Fibroblast of skin of scalp (primary cell): ENCODE measurements around the gene FAM120B.

Experiments used
- DNase-seq: peaks from one replicate; pipeline ENCODE4 v3.0.0-alpha.2; 2013

Gene FAM120B

DNA sequence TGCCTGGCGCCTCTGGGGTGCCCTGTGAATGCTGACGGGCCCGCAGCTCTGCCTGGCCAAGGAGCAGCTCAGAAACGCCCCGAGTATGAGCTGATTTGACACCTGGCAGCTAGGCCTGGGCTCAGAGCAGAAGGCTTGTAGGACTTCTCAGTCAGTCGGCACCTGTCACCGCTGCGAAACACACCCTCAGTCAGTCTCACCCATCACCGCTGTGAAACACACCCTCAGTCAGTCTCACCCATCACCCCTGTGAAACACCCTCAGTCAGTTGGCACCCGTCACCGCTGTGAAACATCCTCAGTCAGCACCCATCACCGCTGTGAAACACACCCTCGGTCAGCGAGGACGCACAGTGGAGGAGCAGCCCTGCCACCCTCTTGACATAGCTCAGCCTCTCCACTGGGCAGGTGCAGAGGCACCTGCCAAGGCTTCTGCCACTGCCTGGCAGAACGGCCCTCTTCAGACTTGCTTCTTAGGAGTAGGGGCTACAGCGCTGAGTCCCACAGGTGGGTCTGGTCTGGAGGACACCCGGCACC is 137.6 kb downstream of the FAM120B start:
- DNase-seq = no peak

GRCh38 chr6:170444811-170445211 is 138.3 kb downstream of the FAM120B start:
- no peak for DNase-seq

DNA sequence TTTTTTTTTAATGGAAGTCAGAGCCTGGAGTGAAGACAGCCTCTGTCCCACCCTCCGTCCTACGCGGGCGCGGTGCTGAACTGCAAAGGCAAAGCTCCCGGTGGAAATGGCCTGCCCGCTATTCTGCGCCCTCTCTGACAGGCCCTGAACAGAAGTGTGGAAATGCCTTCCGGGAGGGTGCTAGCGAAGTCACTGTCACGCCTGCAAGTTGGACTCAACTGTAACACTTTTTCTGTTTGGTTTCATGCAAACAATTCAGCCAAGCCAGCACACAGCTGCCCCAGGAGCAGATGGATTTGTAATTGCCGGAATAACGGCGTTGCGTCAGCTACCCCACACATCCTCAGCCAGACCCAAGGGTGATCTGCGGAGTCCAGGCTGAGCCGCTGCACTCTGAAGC is 138.9 kb downstream of the FAM120B start:
- DNase-seq = no peak

- DNase-seq = no peak
Observed at GRCh38 chr6:170445971-170446370, 139.4 kb downstream of the FAM120B start.

GRCh38 chr6:170446841-170447560 is 140.4 kb downstream of the FAM120B start:
- no peak for DNase-seq

- no peak for DNase-seq
Observed at GRCh38 chr6:170447561-170447930, 141.0 kb downstream of the FAM120B start.

DNA sequence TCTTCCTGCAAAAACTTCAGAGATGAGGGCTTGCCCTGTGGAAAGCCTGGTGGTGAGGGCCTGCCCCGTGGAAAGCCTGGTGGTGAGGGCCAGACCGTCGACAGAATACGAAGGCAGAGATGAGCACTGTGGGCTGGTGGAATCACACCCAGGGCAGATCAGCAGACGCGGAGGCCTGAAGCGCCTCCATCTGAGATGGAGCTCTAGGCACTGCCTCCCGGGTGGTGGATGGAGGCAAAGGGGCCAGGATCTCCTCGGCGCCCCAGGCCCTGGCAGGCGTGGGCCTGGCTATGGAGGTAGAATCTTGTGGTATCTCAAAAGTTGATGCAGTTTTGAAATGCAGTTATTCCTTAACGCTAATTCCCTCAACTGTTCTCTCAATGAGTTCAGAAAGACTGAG is 141.8 kb downstream of the FAM120B start:
- no peak for DNase-seq

GRCh38 chr6:170448751-170449630 is 142.4 kb downstream of the FAM120B start:
- peak; percentile 38 for DNase-seq

- no peak for DNase-seq
Observed at GRCh38 chr6:170449835-170450753, 143.5 kb downstream of the FAM120B start.

- no peak for DNase-seq
Observed at GRCh38 chr6:170450916-170451761, 144.6 kb downstream of the FAM120B start.

DNA sequence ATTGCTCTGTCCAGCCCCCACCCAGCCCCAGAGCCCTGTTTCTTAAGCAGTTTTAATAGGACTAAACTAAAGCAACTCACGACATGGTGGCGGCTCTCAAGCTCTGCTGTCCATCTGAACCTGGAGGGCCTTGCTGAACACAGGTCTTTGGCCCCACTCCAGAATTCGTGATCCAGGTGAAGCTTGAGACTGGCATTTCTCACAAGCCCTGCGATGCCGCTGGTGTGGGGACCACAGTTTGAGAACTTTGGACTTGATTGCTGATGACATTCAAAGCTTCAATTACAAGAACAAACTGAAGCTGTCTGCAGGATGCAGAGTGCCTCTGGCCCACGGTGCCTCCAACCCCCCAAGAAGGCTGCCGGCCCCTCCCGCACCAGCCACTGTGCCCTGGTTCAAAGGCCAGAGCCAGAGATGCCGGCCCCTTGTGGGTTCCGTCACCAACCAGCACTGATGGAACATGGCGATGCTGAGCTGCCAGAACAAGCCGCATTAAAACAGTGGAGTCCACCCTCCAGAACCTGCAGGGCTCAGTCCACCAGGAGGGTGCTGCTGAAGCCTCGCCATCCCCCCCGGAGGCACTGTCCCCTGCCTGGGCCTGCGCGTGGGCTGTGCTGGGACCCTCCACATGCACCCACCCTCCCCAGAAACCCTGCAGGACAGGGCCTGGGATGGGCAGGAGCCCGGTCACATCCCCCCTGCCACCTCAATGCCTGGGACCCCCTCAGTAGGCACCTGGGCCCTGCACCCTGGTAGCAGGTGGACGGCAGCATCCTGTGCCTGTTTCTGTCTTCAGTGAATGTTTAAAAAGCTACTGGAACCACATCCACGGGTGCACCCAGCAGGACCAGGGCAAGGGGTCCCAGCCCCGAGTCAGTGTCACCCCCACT is 145.4 kb downstream of the FAM120B start:
- no peak for DNase-seq

DNA sequence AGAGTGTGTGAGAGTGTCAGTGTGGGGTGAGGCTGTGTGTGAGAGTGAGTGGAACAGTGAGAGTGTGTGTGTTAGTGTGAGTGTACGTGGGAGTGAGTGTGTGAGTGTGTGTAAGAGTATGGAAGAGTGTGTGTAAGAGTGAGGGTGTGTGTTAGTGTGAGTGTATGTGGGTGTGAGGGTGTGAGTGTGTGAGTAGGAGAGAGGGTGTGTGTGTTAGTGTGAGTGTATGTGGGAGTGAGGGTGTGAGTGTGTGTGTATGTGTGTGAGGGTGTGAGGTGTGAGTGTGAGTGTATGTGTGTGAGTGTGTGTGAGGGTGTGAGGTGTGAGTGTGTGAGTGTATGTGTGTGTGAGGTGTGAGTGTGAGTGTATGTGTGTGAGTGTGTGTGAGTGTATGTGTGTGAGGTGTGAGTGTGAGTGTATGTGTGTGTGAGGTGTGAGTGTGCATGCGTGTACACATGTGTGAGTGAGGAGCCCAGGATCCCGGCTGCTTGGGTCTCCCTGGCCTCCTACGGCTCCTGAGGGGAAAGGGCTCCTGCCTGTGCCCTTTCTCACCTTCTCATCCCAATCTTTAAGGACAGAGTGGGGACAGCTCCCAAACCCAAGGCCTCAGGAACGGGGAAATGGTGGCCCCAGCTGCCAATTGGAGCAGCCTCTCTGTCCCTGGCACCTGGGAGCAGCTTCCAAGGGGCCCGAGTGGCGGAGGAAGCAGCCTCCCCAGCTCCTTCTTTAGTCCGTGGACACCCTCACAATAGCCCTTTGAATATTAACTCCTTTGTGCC is 146.4 kb downstream of the FAM120B start:
- no peak for DNase-seq

- no peak for DNase-seq
Observed at GRCh38 chr6:170453586-170454511, 147.3 kb downstream of the FAM120B start.

DNA sequence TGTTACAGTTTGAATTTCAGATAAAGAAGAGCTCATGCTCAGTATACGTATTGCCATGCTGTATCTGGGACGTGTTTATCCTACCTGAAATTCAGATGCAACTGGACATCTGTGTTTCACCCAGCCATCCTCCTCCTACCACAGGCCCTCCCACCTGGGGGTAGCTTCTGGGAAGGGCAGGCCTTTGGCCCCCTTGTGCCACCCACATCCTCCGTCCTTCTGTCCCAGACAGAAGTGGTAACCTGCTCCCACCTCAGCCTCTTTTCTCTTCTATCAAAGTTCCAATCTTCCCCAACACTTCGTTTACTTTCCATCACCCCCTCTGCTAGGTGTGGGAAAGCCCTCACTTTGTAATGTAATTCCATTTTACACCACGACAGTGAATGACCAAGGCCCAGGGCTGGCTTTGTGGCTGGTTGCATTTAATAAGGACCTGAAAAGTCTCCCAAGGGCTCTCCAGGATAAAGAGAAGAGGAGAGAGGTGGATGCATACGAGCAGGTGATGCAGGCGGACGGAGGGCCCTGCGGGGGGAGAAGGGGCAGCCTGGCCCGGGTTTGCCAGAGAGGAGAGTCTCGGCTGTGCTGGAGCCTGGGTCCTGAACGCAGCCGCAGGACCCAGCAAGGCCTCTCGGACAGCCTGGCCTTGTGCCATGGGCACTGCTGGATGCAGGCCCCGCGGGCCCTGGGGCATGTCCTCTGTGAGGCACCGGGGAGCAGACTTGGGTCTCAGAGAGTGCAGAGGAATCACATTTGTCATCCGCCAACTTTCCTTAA is 148.1 kb downstream of the FAM120B start:
- no peak for DNase-seq

DNA sequence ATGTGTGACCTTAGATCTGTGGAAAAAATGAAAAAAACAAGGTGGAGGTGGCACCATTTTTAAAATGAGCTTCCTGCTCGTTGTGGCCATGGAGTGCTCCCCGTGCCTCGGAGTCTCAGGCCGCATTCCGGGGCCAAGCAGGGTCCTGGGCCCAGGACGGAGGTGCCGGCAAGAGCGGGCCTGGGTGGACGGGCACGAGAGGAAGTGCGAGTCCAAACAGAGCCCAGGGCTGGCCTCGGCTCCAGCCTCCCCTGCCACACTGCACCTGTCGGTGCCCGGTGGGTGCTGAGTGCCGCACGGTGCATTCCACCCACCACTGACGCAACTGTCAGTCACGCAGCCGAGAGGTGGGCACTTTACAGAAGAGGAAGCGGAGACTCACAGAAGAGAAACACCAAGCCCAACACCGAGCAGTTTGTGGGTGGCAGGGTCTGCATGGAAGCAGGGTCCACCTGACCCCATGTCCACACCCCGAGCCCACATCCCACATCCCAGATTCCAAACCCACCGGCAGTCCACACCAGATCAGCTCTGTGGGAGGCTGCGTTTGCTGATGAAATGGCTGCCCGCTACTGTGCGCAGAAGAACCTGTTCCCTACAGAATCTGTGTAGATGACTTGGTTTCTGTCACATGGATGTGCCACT is 148.9 kb downstream of the FAM120B start:
- no peak for DNase-seq

- no peak for DNase-seq
Observed at GRCh38 chr6:170456334-170456733, 149.8 kb downstream of the FAM120B start.
